Measurements from ENCODE around the gene GPNMB.
A peak's percentile ranks its signal among the peaks of the same experiment; 100 is the strongest.

GPNMB gene

GRCh38 chr7:23273141-23273599 is 26.6 kb downstream of the GPNMB start:
- DNase-seq = peak in 1 of 2 donors; percentile 21

GRCh38 chr7:23275912-23276311 is 29.3 kb downstream of the GPNMB start:
- no peak for DNase-seq

- DNase-seq = no peak
These were observed 29.8 kb downstream of the GPNMB start for GRCh38 chr7:23276376-23276775.

- DNase-seq = no peak
These were observed 30.4 kb downstream of the GPNMB start for GRCh38 chr7:23276947-23277346.

- DNase-seq = peak in 1 of 2 donors; percentile 46
These were observed 30.9 kb downstream of the GPNMB start for GRCh38 chr7:23277359-23277989.

GRCh38 chr7:23279819-23280525 is 33.4 kb downstream of the GPNMB start:
- DNase-seq = no peak

GRCh38 chr7:23283086-23283485 is 36.5 kb downstream of the GPNMB start:
- DNase-seq = no peak

GRCh38 chr7:23284871-23285270 is 38.3 kb downstream of the GPNMB start:
- no peak for DNase-seq

GRCh38 chr7:23285657-23286646 is 39.4 kb downstream of the GPNMB start:
- DNase-seq = no peak

- no peak for DNase-seq
These were observed 41.0 kb downstream of the GPNMB start for GRCh38 chr7:23287612-23288011.

GRCh38 chr7:23290993-23291392 is 44.4 kb downstream of the GPNMB start:
- DNase-seq = no peak

- DNase-seq = no peak
These were observed 45.5 kb downstream of the GPNMB start for GRCh38 chr7:23291957-23292560.

GRCh38 chr7:23292623-23293022 is 46.0 kb downstream of the GPNMB start:
- DNase-seq = no peak

- no peak for DNase-seq
These were observed 47.0 kb downstream of the GPNMB start for GRCh38 chr7:23293500-23294073.

GRCh38 chr7:23294549-23295400 is 48.2 kb downstream of the GPNMB start:
- DNase-seq = no peak

GRCh38 chr7:23295401-23295697 is 48.8 kb downstream of the GPNMB start:
- DNase-seq = no peak

GRCh38 chr7:23298141-23298881 is 51.7 kb downstream of the GPNMB start:
- no peak for DNase-seq

- peak; percentile 92 to 97 for DNase-seq
These were observed 52.6 kb downstream of the GPNMB start, which contains the start of gene MALSU1 for GRCh38 chr7:23298885-23299769. MALSU1 (plus strand) TSS chr7:23299339; CDS start chr7:23299353, 14 bp downstream.

GRCh38 chr7:23299770-23300300 is 53.3 kb downstream of the GPNMB start:
- no peak for DNase-seq

Data from hippocampal formation (tissue), 2 donors.